ENCODE results near the gene MATN3. TPM values are rescaled to one million over a fixed set of nuclear protein-coding genes. Genes with fewer than 3 reads are reported as not detected.

The MATN3 gene
- polyA plus RNA-seq, 1 donor (not counting 4 experiments of a cell fraction or from before 2014, with no cell fraction given): 1.4 TPM

- peak; percentile 23 for DNase-seq (ENCODE audit: low read depth, low spot score)
- no peak for FAIRE-seq
- Histone ChIP-seq H3K9me3 (ENCODE audit: control insufficient read depth, low read depth, low read length) (no peaks in the 10 kb centered on the region), H4K20me1 (ENCODE audit: control insufficient read depth, extremely low read depth, insufficient read depth, low read length) (no peaks in the 10 kb centered on the region), H3K4me1 (ENCODE audit: control insufficient read depth, extremely low read depth, insufficient read depth, low read length) (peaks cover 2% of the 10 kb centered on the region), H2AFZ (ENCODE audit: control insufficient read depth, low read length) (no peak overlapping the region), H3K27me3 (ENCODE audit: control insufficient read depth, extremely low read depth, insufficient read depth, low read length) (no peaks in the 10 kb centered on the region), H3K27ac (ENCODE audit: control insufficient read depth, insufficient read depth, low read length) (no peak overlapping the region), H3K79me2 (ENCODE audit: control insufficient read depth, insufficient read depth, low read length) (no peaks in the 10 kb centered on the region), H3K4me3 (ENCODE audit: control insufficient read depth in 2 of 3, extremely low read depth in 1 of 3, insufficient read depth in 2 of 3, low read depth in 1 of 3, low read length in 3 of 3) (no peak overlapping the region), H3K4me2 (ENCODE audit: control insufficient read depth, extremely low read depth, insufficient read depth, low read depth, low read length) (no peak overlapping the region), H3K9ac (ENCODE audit: control insufficient read depth, extremely low read depth, insufficient read depth, low read length) (no peak overlapping the region), H3K9me1 (ENCODE audit: control insufficient read depth, extremely low read depth, insufficient read depth, low read length) (no peaks in the 10 kb centered on the region), H3K36me3 (ENCODE audit: control insufficient read depth in 2 of 2, extremely low read depth in 1 of 2, insufficient read depth in 2 of 2, low read length in 2 of 2) (no peaks in the 10 kb centered on the region)
- TF ChIP-seq EZH2 (IDR thresholded peaks at IDR 0.05; ENCODE audit: low read length) (no peak), CTCF (optimal IDR thresholded peaks at IDR 0.05 in 1 of 3, IDR thresholded peaks at IDR 0.05 in 1 of 3, conservative IDR thresholded peaks at IDR 0.05 in 1 of 3; ENCODE audit: extremely low read depth in 1 of 3, insufficient read depth in 2 of 3, low read length in 3 of 3) (no peak)
- dilution Hi-C loops (cut with MboI; ENCODE audit: extremely low pct_ligation_motif_present, low sequenced_read_pairs): no loop called here
Measured at GRCh38 chr2:20001361-20001863, 11.1 kb downstream of the MATN3 start.

- Histone ChIP-seq H3K27ac (ENCODE audit: control insufficient read depth, insufficient read depth, low read length) (no peak overlapping the region), H3K79me2 (ENCODE audit: control insufficient read depth, insufficient read depth, low read length) (peaks cover 5% of the 10 kb centered on the region), H2AFZ (ENCODE audit: control insufficient read depth, low read length) (no peak overlapping the region), H3K36me3 (ENCODE audit: control insufficient read depth in 2 of 2, extremely low read depth in 1 of 2, insufficient read depth in 2 of 2, low read length in 2 of 2) (no peaks in the 10 kb centered on the region), H3K9ac (ENCODE audit: control insufficient read depth, extremely low read depth, insufficient read depth, low read length) (no peak overlapping the region), H3K27me3 (ENCODE audit: control insufficient read depth, extremely low read depth, insufficient read depth, low read length) (no peaks in the 10 kb centered on the region), H3K4me2 (ENCODE audit: control insufficient read depth, extremely low read depth, insufficient read depth, low read depth, low read length) (no peak overlapping the region), H3K4me1 (ENCODE audit: control insufficient read depth, extremely low read depth, insufficient read depth, low read length) (peaks cover 11% of the 10 kb centered on the region), H3K4me3 (ENCODE audit: control insufficient read depth in 2 of 3, extremely low read depth in 1 of 3, insufficient read depth in 2 of 3, low read depth in 1 of 3, low read length in 3 of 3) (no peak overlapping the region), H3K9me3 (ENCODE audit: control insufficient read depth, low read depth, low read length) (no peaks in the 10 kb centered on the region), H4K20me1 (ENCODE audit: control insufficient read depth, extremely low read depth, insufficient read depth, low read length) (no peaks in the 10 kb centered on the region), H3K9me1 (ENCODE audit: control insufficient read depth, extremely low read depth, insufficient read depth, low read length) (no peaks in the 10 kb centered on the region)
- no peak for DNase-seq (ENCODE audit: low read depth, low spot score)
- dilution Hi-C loops (cut with MboI; ENCODE audit: extremely low pct_ligation_motif_present, low sequenced_read_pairs): no loop called here
- FAIRE-seq: no peak
- TF ChIP-seq EZH2 (IDR thresholded peaks at IDR 0.05; ENCODE audit: low read length): no peak
- TF ChIP-seq CTCF (optimal IDR thresholded peaks at IDR 0.05 in 1 of 3, IDR thresholded peaks at IDR 0.05 in 1 of 3, conservative IDR thresholded peaks at IDR 0.05 in 1 of 3; ENCODE audit: extremely low read depth in 1 of 3, insufficient read depth in 2 of 3, low read length in 3 of 3): no peak
Measured at GRCh38 chr2:19993731-19994130, 18.7 kb downstream of the MATN3 start.

All from keratinocyte (primary cell).